Measurements from ENCODE around the gene OR56B1. TPM values are rescaled to one million over a fixed set of nuclear protein-coding genes. Genes with fewer than 3 reads are reported as not detected.
"Not testable (repeated sequence)": the region's sequence is repeated elsewhere in the genome, so short reads cannot be mapped to it uniquely, and the experiment has no call there.

The OR56B1 gene
- total and polyA plus RNA-seq, 9 donors = 0.17 to 0.43 (median 0.24) TPM; not detected in 3

DNA sequence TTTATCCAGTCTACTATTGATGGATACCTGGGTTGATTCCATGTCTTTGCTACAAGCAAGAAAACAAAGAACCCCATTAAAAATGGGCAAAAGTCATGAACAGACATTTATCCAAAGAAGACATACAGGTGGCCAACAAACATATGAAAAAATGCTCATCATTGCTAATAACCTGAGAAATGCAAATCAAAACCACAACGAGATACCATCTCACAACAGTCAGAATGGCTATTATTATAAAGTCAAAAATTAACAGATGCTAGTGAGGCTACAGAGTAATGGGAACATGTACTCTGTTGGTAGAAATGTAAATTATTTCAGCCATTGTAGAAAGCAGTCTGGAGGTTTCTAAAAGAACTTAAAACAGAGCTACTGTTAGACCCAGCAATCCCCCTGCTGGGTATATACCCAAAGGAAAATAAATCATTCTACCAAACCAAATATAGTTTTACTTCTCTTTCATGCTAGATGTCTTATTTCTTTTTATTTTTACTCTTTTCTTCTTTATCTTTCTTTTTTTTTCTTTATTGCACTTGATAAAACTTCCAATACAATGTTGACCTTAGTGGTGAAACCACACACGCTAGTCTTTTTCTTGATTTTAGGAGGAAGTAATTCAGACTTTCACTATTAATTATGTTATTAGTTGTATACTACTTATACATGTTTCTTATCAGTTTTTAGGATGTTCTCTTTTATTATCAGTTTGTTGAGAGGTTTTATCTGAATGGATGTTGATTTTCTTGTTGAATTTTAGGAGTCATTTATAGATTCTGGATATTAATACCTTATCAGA, 32.3 kb upstream of the OR56B1 start:
- Histone ChIP-seq H3K36me3 (no peaks in the 10 kb centered on the region), H3K4me3 (no peak overlapping the region), H3K27ac (no peak overlapping the region), H3K9me3 (no peaks in the 10 kb centered on the region), H3K4me1 (ENCODE audit: insufficient read depth) (no peaks in the 10 kb centered on the region), H3K27me3 (no peaks in the 10 kb centered on the region)
- intact Hi-C loops (cut with DNase I) = no loop called here
- TF ChIP-seq EP300 (IDR thresholded peaks at IDR 0.05) = no peak
- TF ChIP-seq, protein P1, sequence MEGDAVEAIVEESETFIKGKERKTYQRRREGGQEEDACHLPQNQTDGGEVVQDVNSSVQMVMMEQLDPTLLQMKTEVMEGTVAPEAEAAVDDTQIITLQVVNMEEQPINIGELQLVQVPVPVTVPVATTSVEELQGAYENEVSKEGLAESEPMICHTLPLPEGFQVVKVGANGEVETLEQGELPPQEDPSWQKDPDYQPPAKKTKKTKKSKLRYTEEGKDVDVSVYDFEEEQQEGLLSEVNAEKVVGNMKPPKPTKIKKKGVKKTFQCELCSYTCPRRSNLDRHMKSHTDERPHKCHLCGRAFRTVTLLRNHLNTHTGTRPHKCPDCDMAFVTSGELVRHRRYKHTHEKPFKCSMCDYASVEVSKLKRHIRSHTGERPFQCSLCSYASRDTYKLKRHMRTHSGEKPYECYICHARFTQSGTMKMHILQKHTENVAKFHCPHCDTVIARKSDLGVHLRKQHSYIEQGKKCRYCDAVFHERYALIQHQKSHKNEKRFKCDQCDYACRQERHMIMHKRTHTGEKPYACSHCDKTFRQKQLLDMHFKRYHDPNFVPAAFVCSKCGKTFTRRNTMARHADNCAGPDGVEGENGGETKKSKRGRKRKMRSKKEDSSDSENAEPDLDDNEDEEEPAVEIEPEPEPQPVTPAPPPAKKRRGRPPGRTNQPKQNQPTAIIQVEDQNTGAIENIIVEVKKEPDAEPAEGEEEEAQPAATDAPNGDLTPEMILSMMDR (IDR thresholded peaks at IDR 0.05) = no peak
- TF ChIP-seq POLR2A (IDR thresholded peaks at IDR 0.05) = no peak
- DNase-seq = no peak
- 91 to 93% (median 92%) methylated on average over 2 of the region's 2 CpGs for WGBS, 3 donors

DNA sequence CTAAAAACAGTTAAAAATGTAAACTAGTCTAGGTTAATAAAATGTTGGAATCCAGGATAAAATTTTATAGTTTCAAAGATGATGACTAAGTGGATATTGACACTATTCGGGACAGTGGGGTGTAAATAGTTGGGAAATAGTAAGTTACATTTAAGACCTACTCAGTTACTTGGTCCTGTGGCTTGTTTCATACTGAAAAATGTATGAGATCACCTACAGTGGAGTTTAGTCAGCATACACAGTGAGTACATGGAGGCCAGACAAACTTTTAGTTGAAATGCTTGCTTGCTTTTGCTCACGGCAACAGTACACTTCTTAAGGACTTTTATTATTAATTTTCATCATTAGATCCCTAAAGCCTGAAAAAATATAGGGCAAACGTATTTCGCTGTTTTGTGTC, 30.6 kb upstream of the OR56B1 start:
- H3K9me3 ChIP-seq = no peaks in the 10 kb centered on the region
- TF ChIP-seq, protein P1 (IDR thresholded peaks at IDR 0.05) = no peak
- TF ChIP-seq EP300 (IDR thresholded peaks at IDR 0.05) (no peak), POLR2A (IDR thresholded peaks at IDR 0.05) (no peak)
- no peak for DNase-seq
- no peak overlapping the region for H3K27ac ChIP-seq
- intact Hi-C loops (cut with DNase I) = no loop called here
- H3K36me3 ChIP-seq = peaks cover 2% of the 10 kb centered on the region
- 91 to 95% (median 92%) methylated on average over 4 of the region's 4 CpGs for WGBS, 3 donors
- no peaks in the 10 kb centered on the region for H3K4me1 ChIP-seq (ENCODE audit: insufficient read depth)
- H3K27me3 ChIP-seq = no peaks in the 10 kb centered on the region
- no peak overlapping the region for H3K4me3 ChIP-seq

DNA sequence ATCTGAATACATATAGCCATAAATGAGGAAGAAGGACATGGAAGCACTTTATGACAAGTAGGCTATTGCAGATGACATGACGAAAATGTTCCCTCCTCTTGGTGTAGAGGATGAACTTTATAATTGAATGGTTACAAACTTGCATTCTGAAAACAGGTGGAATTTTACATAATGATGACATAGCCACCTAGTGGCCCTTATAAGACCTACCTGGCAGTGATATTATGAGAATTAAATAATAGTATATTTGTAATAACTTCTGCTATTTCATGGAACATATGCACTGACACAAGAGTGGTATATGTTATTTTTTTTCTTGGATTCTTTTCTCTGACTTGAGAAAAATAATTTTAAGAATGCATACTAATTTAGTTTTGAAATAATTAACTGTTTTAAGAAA, 23.7 kb upstream of the OR56B1 start:
- WGBS, 3 donors = 74 to 78% (median 76%) methylated on average over 1 of the region's 1 CpG
- peaks cover 2% of the 10 kb centered on the region for H3K36me3 ChIP-seq
- no peak for TF ChIP-seq EP300 (IDR thresholded peaks at IDR 0.05)
- TF ChIP-seq, protein P1 (IDR thresholded peaks at IDR 0.05) = no peak
- no peak for TF ChIP-seq POLR2A (IDR thresholded peaks at IDR 0.05)

DNA sequence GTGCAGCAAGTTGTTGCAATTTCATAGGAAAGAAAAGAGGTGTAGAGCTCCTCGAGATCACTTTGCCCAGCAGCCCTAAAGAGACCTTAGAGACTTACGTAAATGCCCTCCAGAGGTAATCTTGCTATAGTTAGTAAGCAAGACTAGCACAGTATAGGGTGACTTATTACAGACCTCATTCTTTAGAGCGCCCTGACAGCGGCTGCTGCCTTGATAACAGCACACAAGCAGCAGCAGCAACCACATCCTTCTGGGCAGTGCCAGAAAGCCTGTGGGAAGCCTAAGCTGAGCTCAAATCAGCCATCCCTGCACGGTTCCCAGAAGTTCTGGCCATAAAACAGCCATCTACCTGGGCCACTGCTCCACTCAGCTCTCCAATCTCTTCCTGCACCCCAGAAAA, 22.6 kb upstream of the OR56B1 start:
- 65 to 80% (median 76%) methylated on average over 5 of the region's 5 CpGs for WGBS, 3 donors
- Histone ChIP-seq H3K36me3 (peaks cover 2% of the 10 kb centered on the region), H3K4me3 (no peak overlapping the region), H3K9me3 (no peaks in the 10 kb centered on the region), H3K27ac (no peak overlapping the region), H3K4me1 (ENCODE audit: insufficient read depth) (no peaks in the 10 kb centered on the region), H3K27me3 (no peaks in the 10 kb centered on the region)
- DNase-seq = no peak
- TF ChIP-seq EP300 (IDR thresholded peaks at IDR 0.05) (no peak), POLR2A (IDR thresholded peaks at IDR 0.05) (no peak)
- TF ChIP-seq, protein P1 (IDR thresholded peaks at IDR 0.05) = no peak
- intact Hi-C loops (cut with DNase I) = no loop called here

More for the DNA sequence above, 23.7 kb upstream of the OR56B1 start:
- intact Hi-C loops (cut with DNase I) = no loop called here
- no peaks in the 10 kb centered on the region for H3K27me3 ChIP-seq
- no peaks in the 10 kb centered on the region for H3K9me3 ChIP-seq
- no peak overlapping the region for H3K27ac ChIP-seq
- no peaks in the 10 kb centered on the region for H3K4me1 ChIP-seq (ENCODE audit: insufficient read depth)
- no peak for DNase-seq
- no peak overlapping the region for H3K4me3 ChIP-seq

DNA sequence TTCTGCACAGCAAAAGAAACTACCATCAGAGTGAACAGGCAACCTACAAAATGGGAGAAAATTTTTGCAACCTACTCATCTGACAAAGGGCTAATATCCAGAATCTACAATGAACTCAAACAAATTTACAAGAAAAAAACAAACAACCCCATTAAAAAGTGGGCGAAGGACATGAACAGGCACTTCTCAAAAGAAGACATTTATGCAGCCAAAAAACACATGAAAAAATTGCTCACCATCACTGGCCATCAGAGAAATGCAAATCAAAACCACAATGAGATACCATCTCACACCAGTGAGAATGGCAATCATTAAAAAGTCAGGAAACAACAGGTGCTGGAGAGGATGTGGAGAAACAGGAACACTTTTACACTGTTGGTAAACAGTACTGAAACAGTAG, 19.7 kb upstream of the OR56B1 start:
- H3K36me3 ChIP-seq; intact Hi-C loops (cut with DNase I); DNase-seq; H3K27ac ChIP-seq; H3K27me3 ChIP-seq; H3K9me3 ChIP-seq; H3K4me1 ChIP-seq (ENCODE audit: insufficient read depth); H3K4me3 ChIP-seq: not testable (repeated sequence)
- WGBS, 3 donors = 56 to 100% (median 95%) methylated on average over 1 of the region's 1 CpG

All from ovary (tissue), 9 donors.